Fibroblast of skin of scalp (primary cell): ENCODE measurements around the gene SMC1B.
"Not testable (repeated sequence)": the region's sequence is repeated elsewhere in the genome, so short reads cannot be mapped to it uniquely, and the experiment has no call there.

Experiments used
- DNase-seq: peaks from one replicate; pipeline ENCODE4 v3.0.0-alpha.2; 2013

The SMC1B gene

GRCh38 chr22:45341498-45341897 is 71.9 kb downstream of the SMC1B start:
- no peak for DNase-seq

- no peak for DNase-seq
Measured at GRCh38 chr22:45340323-45340722, 73.1 kb downstream of the SMC1B start.

- no peak for DNase-seq
Measured at GRCh38 chr22:45338795-45339194, 74.6 kb downstream of the SMC1B start.

- no peak for DNase-seq
Measured at GRCh38 chr22:45337536-45337935, 75.9 kb downstream of the SMC1B start.

- DNase-seq: peak; percentile 15
Measured at GRCh38 chr22:45336971-45337431, 76.4 kb downstream of the SMC1B start.

- no peak for DNase-seq
Measured at GRCh38 chr22:45335854-45336522, 77.4 kb downstream of the SMC1B start.

GRCh38 chr22:45335021-45335818 is 78.2 kb downstream of the SMC1B start:
- DNase-seq: peak; percentile 20

- DNase-seq: no peak
Measured at GRCh38 chr22:45334528-45334927, 78.9 kb downstream of the SMC1B start.

GRCh38 chr22:45334068-45334467 is 79.3 kb downstream of the SMC1B start:
- DNase-seq: no peak

- DNase-seq: no peak
Measured at GRCh38 chr22:45332001-45332400, 81.4 kb downstream of the SMC1B start.

- DNase-seq: no peak
Measured at GRCh38 chr22:45331486-45331885, 81.9 kb downstream of the SMC1B start.

- no peak for DNase-seq
Measured at GRCh38 chr22:45330548-45330947, 82.9 kb downstream of the SMC1B start.

- no peak for DNase-seq
Measured at GRCh38 chr22:45329530-45329936, 83.9 kb downstream of the SMC1B start.

GRCh38 chr22:45328822-45329529 is 84.4 kb downstream of the SMC1B start:
- DNase-seq: peak; percentile 22

GRCh38 chr22:45328261-45328660 is 85.1 kb downstream of the SMC1B start:
- not testable (repeated sequence) for DNase-seq

- DNase-seq: no peak
Measured at GRCh38 chr22:45324311-45324711, 89.1 kb downstream of the SMC1B start.

GRCh38 chr22:45323695-45324094 is 89.7 kb downstream of the SMC1B start:
- DNase-seq: no peak

GRCh38 chr22:45322873-45323525 is 90.4 kb downstream of the SMC1B start:
- DNase-seq: no peak

GRCh38 chr22:45321827-45322226 is 91.6 kb downstream of the SMC1B start:
- DNase-seq: no peak

- DNase-seq: no peak
Measured at GRCh38 chr22:45320357-45320976, 92.9 kb downstream of the SMC1B start.

GRCh38 chr22:45319324-45319685 is 94.1 kb downstream of the SMC1B start:
- peak; percentile 62 for DNase-seq

- DNase-seq: peak; percentile 65
Measured at GRCh38 chr22:45318558-45319323, 94.7 kb downstream of the SMC1B start.
